ENCODE results near the gene GRK2.

GRCh38 chr11:67254798-67255197, 11.5 kb upstream of the GRK2 start:
- TF ChIP-seq MAX (IDR thresholded peaks at IDR 0.05), result no peak
- no peak for TF ChIP-seq CEBPB (IDR thresholded peaks at IDR 0.05)
- no peak for TF ChIP-seq TAF1 (IDR thresholded peaks at IDR 0.05; ENCODE audit: low read depth)
